Stimulated activated CD4-positive, alpha-beta T cell treated with anti-CD3 and anti-CD28 coated beads, TNF-alpha, amount 100 ng/mL, for 4 hours (primary cell): ENCODE data around the gene PRDM15.

Experiments
- DNase-seq, 3 experiments: peaks; one replicate each; pipeline ENCODE4 v3.0.0-alpha.2; 2020; ENCODE audit warnings: low read depth in 3 of 3

Gene PRDM15

GRCh38 chr21:41780337-41781049, 98.7 kb downstream of the PRDM15 start:
- no peak for DNase-seq

- no peak for DNase-seq
Measured at GRCh38 chr21:41779659-41780058, 99.5 kb downstream of the PRDM15 start.

- DNase-seq = no peak
Measured at GRCh38 chr21:41778930-41779600, 100.1 kb downstream of the PRDM15 start.

- no peak for DNase-seq
Measured at GRCh38 chr21:41777951-41778815, 101.0 kb downstream of the PRDM15 start.

- no peak for DNase-seq
Measured at GRCh38 chr21:41776778-41777177, 102.4 kb downstream of the PRDM15 start.

GRCh38 chr21:41775149-41775472, 104.0 kb downstream of the PRDM15 start:
- no peak for DNase-seq

- no peak for DNase-seq
Measured at GRCh38 chr21:41774467-41775148, 104.5 kb downstream of the PRDM15 start.

- no peak for DNase-seq
Measured at GRCh38 chr21:41772351-41773080, 106.6 kb downstream of the PRDM15 start.

GRCh38 chr21:41771625-41771945, 107.6 kb downstream of the PRDM15 start:
- DNase-seq = no peak

GRCh38 chr21:41770901-41771624, 108.1 kb downstream of the PRDM15 start:
- no peak for DNase-seq

GRCh38 chr21:41769933-41770332, 109.2 kb downstream of the PRDM15 start:
- no peak for DNase-seq

GRCh38 chr21:41769521-41769920, 109.6 kb downstream of the PRDM15 start:
- DNase-seq = no peak

GRCh38 chr21:41769111-41769510, 110.0 kb downstream of the PRDM15 start:
- no peak for DNase-seq

GRCh38 chr21:41768437-41769042, 110.6 kb downstream of the PRDM15 start:
- DNase-seq = no peak

- no peak for DNase-seq
Measured at GRCh38 chr21:41767606-41768436, 111.3 kb downstream of the PRDM15 start.

- peak; percentile 43 to 54 (median 48) for DNase-seq
Measured at GRCh38 chr21:41766883-41767605, 112.1 kb downstream of the PRDM15 start, which contains the start of gene RIPK4. TSS of gene RIPK4 (minus strand) at chr21:41767052. CDS start at chr21:41767041, 11 bp downstream.

GRCh38 chr21:41765973-41766882, 112.9 kb downstream of the PRDM15 start:
- no peak for DNase-seq

- no peak for DNase-seq
Measured at GRCh38 chr21:41765420-41765821, 113.7 kb downstream of the PRDM15 start.
